Eye (tissue), 1 donor: ENCODE results near the gene ALKBH5.

ENCODE experiments used
- DNase-seq: peaks from one replicate; pipeline ENCODE4 v3.0.0-alpha.2; 2015

ALKBH5 gene

DNA sequence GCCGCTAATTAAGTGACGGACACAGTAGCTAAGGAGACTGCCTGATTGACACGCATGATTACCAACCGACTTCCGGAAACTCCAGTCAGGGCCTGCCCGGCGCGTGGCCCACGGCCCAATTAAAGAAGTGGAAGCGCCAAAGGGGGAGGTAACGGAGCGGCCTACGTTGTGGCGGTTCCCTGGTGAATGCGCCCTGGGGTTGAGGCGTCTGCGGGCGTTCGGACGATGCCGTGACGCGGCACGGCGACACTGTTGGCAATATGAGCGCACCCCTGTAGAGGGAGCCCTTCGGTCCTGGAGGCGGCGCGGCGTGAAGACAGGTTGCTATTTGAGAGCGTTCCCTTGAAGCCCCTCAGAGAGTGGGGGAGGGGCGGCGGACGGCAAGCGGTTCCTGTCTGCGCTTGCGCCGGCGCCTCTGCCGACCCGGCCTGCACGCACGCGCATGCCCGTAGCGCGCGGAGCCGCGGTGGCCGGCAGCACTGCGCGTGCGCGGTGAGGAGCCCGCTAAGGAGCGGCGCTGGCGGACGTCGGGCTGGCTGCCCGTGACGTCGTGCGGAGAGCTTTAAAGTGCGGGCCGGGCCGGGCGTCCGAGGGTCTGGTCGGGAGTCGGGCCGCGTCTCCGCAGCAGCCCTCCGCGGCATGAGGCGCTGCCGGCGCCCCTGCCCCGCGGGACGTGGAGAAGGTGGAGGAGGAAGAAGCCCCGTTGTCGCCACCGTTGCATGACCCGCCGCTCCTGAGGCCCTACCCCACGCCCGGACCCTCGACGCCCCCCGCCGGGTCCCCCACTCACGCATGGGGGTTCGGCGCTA lies at the start of gene ALKBH5:
ALKBH5 (plus strand) TSS at position 495 of the 809 bp plus-strand sequence. CDS start 416 bp downstream, outside the sequence.
- DNase-seq = peak; percentile 99

DNA sequence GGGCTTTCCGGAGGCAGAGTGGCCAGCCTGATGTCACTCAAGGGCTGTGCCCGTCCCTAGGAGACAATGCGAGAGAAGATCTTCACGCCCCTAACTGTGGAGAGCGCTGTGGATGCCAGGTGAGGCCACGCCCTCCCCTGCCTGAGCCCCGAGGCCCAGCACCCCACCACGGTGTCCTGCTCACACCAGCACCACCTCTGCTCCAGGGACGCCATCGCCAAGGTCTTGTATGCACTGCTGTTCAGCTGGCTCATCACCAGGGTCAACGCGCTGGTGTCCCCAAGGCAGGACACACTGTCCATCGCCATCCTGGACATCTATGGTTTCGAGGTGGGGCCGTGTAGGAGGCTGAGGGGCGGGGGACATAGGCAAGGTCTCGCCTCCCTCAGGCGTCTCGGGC lies 47.3 kb upstream of the ALKBH5 start:
- DNase-seq = no peak

DNA sequence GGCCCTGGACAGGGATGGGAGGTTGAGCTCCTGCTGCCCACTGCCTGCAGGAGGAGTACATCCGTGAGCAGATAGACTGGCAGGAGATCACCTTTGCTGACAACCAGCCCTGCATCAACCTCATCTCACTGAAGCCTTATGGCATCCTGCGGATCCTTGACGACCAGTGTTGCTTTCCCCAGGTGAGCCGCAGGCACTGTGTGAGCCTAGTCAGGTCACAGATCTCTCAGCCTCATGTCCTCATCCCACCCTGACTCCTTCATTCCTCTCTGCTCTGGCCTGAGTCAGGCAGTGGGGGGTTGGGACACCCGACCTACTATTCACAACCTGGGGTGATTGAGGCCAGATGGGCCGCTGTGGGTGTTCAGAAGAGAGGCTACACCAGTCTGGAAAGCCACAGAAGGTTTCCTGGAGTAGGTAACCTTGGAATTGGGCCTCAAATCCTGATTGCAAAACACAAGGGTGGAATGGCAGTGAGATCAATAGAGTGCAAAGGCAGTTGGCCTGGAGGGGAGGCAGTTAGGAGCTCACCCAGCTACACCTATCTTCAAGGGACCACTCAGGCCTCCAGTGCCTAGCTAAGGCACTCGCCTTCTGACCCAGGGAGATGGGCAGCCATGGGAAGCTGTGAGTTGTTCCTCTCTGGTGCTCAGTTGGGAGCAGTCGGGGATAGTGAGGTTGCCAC lies 45.4 kb upstream of the ALKBH5 start:
- DNase-seq = no peak

DNA sequence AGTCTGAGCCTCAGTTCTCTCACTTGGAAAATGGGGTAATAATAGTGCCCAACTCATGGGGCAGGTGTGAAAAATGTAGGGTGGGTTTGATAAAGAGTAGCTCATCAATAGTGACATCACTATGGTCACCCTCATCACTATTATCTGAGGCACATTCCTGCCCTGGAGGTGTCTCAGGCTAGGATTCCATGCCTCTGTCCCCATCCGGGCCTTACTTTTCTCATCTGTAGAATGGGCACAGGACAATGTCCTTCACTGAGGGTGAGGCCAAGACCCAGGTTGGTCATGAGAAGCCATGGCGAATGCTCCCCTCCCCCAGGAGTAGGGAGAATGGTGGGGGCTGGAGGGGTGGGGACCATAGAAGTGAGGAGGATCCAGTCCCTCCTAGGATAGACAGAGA lies 44.5 kb upstream of the ALKBH5 start:
- no peak for DNase-seq

DNA sequence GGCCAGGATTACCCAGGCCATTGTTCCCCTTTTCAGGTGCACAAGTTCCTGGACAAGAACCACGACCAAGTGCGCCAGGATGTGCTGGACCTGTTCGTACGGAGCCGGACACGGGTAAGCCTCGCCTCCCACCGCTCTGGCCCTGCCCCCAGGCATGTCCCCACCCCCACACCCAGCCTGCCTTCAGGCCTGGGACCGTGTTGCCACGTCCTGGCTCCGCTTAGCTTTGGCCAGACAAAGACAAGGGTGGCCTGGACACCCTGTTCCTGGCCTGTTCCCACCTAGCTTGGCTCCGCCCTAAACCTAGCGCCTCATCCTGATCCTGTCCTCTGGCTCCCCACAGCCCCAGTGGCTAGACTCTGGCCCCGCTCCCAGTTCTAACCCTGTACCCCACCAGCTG lies 44.1 kb upstream of the ALKBH5 start:
- DNase-seq = no peak

DNA sequence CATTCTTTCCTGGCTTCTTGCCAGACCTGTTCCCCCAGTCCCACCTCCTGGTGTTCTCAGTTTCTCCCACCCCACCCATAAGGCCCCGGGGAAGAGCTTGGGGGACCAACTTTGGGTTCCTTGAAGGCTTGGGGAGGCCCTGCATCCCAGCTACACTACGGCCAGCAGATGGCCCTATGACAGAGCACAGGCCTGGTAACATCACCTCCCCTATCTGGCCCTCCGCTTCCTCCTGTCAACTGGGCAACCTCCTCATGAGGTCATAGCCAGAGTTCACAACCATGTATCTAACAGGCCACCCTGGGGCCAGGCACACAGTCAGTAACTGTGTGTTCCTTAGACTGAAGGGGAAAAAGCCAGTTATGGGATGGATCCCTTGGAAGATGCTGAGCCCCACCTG lies 43.7 kb upstream of the ALKBH5 start:
- no peak for DNase-seq

DNA sequence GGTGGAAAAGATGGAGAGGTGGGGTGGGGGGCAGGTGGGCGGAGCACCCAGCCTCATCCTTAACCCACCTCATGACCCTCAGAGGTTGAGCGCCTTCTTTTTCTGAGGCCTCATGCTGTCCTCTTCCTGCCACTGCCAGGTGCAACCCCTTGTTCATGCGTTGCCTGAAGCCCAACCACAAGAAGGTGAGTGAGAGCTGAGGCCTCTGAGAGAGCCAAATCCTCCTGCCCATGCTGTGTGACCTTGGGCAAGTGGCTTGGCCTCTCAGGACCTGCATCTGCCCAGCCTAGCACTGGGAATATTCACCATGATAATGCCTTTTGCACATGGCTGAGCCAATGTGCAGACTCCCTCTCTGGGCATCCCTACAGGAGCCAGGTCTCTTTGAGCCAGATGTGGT lies 43.0 kb upstream of the ALKBH5 start:
- no peak for DNase-seq

DNA sequence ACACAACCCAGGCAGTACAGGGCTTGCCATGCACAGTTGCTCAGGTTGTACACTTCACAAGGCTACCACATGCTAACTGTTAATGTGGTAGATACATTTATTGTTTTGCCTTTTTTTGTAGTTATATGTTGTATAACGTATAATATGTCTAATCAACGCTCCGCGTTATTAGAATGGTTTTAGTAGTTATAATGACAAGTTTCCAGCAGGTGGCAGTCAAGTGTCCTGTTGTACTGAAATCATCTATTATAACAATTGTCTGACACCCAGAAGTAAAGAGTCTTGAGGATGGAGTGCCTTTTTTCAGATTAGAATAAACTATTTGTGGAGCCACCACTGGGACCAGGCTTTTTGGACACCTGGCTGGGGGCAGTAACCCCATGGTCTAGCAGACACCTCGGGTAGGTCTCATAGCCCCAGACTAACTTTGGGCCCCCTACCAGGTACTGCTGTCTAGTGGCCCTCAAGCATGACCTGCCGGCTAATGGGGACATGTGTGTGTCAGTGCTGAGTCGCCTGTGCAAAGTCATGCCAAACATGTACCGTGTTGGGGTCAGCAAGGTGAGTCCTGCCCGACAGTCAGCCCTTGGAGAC lies 42.3 kb upstream of the ALKBH5 start:
- DNase-seq = peak; percentile 84

DNA sequence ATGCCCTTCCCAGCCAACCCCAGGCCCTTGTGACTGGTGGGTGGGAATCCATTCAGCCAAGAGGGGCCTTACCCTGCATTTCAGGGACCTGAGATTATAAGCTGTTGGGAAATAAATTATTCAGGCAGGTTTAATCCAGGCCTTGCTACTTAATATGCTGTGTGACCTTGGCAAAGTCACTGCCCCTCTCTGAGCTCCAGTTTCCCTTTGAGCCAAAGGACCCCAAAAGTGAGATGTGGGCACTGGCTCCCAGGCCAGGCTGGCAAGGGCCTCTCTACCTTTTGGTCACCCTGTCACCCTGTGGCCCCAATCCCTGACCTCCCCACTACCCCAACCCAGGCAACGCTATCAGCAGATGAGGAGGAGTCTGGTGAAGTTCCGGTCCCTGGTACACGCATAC lies 41.2 kb upstream of the ALKBH5 start:
- no peak for DNase-seq

DNA sequence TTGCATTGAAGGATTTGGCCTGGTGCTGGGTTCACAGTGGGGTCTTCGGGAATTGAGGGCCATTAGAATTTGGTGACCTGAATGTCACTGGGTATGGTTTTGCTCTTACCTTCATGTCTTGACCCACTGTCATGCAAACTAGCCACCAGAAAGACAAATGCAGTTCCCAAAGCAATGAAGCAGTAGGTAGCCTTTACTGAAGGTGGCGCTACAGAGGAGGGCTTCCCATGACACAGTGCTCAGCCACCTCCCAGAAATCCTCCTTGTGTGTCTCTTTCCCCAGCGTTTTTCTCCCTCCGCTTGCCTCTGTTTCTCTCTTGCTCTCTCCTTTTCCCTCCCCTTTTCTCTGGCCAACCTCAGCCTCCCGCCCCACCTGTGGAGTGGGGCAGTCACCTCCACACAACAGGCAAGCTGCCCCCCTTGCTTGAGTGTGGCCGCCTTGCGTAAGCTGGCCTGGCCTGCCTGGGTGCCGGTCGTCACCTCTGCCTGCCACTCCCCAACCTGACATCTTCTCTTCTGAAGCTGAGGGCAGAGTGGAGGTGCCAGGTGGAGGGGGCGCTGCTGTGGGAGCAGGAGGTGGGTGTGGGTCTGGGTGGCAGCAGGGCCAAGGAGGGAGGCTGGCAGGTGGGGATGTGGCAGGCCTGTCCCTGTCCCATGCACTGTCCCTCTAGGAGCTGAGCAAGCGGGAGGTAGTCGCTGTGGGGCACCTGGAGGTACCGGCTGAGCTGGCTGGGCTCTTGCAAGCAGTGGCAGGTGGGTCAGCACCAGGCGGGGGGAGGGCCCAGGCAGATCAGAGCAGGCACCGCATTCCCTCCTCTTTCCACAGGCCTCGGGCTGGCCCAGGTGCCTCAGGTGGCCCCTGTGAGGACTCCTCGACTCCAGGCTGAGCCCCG lies 40.3 kb upstream of the ALKBH5 start:
- DNase-seq = peak; percentile 16

DNA sequence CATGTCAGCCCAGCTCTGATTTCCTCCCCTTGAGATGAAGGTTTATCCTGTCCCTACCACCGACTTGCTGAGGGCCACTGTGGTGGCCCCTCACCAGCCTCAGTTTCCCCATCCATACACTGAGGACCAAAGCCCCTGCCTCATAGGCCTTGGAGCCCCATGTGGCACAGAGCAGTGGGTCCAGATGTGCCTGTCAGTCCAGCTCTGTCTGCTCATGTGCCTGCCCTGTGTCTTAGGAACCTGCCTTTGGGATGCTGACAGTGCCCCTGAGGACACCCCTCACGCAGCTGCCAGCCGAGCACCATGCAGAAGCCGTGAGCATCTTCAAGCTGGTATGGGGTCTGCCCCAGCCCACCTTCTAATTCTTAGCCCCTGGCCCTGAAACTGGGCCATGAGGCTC lies 39.4 kb upstream of the ALKBH5 start:
- DNase-seq = no peak

DNA sequence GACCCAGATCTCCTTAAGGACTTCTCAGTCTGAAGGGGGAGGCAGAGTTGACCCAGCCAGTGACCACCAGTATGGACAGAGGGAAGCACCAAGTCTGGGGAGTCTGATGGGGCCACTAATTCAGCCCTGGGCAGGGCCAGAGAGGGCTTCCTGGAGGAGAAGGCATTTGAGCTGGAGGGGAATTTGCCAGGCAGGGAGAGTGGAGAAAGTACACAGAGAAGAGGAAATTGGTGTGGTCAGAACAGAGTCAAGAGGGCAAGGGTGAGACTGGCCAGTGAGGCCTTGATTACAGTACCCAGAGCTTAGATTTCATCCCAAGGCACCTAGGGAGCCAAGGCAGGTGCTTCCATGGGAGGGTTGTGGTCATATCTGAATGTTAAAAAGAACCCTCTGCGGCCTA lies 38.8 kb upstream of the ALKBH5 start:
- DNase-seq = no peak

DNA sequence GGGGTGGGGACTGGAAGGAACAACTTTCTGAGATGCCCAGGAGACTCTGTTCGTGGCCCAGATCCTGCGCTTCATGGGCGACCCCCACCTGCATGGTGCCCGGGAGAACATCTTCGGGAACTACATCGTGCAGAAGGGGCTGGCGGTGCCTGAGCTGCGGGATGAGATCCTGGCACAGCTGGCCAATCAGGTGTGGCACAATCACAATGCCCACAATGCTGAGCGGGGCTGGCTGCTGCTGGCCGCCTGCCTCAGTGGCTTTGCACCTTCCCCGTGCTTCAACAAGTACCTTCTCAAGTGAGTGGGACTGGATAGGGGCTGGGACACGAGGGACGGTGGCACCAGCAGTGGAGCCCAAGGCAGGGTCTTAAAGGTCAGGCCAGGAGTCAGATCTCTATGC lies 37.8 kb upstream of the ALKBH5 start:
- no peak for DNase-seq

DNA sequence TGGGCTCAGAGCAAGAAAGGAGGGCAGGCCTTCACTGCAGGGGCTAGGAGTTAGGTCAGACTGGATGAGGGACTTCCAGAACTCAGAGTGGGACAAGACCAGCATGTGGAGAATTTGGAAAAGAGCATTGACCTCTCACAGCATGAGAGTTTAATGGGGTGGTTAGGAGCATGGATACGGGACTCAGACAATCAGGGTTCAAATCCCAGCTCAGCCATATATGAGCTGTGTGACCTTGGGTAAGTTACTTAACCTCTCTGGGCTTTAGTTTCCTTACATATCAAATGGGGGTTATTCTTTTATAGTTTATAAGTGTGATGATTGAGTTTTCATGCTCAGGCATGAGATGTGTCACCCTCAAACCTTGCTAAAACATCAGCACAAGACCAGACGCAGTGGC lies 37.4 kb upstream of the ALKBH5 start:
- DNase-seq = no peak

DNA sequence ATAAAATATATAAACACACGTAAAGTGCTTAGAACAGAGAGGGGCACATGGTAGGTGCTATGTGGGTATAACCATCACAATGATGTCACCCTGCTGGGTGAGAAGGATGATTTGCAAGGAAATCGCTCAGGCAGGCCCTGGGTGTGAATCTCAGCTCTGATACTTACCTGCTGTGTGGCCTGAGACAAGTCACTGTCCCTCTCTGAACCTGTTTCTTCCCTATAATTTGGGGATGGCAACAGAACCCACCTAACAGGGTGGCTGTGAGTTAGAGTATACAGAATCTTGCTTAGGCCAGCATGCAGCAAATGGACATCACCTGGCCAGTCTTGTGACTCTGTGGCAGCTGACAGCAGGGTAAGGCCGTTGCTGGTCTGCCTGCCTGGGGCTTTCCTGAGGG lies 36.6 kb upstream of the ALKBH5 start:
- DNase-seq = no peak

DNA sequence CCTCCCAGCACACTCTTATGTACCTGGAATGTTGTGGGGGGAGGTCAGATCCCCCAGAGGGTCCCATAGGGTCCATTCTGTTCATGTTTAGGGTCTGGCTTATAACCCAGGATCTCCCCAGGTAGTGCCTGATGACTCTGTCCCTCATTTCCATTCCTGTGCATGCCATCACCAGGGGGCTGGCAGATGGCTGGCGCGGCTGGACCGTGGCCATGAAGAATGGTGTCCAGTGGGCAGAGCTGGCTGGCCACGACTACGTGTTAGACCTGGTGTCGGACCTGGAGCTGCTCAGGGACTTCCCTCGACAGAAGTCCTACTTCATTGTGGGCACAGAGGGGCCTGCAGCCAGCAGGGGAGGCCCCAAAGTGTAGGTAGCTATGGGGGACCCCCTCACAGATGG lies 35.0 kb upstream of the ALKBH5 start:
- DNase-seq = no peak

DNA sequence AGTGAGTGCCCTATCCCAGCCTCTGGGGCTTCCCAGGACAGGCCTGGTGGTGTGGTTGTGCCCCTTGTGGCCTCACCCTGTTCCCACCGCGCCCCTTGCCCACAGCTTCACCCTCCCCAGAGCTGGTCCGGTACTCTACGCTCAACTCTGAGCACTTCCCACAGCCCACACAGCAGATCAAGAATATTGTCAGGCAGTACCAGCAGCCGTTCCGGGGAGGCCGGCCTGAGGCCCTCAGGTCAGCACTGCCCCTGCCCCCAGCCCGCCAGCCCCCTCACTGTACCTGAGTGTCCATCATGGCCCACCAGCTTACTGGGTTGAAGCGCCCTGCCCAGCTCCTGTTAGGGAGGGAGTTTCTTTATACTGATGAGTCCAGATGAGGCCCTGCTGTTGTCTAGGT lies 32.3 kb upstream of the ALKBH5 start:
- DNase-seq = no peak

DNA sequence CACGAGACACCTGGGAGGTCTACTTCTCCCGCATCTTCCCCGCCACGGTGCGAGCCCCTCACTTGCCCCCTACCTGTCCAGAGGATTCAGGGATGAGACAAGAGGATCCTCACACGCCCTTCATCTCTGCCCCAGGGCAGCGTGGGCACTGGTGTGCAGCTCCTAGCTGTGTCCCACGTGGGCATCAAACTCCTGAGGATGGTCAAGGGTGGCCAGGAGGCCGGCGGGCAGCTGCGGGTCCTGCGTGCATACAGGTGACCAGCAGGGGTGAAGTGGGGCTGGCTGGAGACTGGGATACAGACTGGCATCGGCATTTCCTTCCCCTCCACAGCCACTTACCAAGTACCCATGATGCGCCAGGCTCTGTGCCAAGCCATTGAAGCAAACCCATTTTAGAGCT lies 28.4 kb upstream of the ALKBH5 start:
- no peak for DNase-seq

DNA sequence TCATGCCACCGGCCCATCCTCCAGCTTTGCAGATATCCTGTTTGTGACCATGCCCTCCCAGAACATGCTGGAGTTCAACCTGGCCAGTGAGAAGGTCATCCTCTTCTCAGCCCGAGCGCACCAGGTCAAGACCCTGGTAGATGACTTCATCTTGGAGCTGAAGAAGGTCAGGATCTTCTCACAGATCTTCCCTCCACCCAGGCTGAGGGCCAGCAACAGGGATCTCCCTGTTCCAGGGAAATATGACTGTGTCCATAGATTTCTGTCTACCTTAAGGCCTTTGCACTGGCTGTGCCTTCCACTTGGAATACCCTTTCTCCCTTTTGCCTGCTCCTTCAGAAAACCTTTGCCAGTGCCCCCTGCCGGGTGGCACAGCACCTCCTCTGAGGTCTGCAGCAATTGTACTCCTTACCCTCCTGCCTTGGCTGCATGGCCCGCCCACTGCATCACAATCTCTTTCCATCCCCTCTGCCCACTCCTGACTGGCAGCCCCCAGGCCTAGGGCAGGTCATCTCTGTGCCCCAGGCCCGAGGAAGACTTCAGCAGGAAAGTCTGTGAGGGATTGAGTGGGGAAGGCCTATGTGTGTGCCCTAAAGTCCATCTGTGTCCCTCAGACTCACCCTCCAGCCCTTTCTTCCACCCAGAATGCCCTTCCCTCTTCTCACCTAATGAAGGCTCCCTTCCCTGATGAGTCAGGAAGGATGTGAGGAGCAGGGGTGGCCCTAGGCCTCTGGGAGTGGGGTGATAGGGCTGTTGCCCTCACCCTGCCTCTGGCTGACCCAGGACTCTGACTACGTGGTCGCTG lies 27.3 kb upstream of the ALKBH5 start:
- no peak for DNase-seq

DNA sequence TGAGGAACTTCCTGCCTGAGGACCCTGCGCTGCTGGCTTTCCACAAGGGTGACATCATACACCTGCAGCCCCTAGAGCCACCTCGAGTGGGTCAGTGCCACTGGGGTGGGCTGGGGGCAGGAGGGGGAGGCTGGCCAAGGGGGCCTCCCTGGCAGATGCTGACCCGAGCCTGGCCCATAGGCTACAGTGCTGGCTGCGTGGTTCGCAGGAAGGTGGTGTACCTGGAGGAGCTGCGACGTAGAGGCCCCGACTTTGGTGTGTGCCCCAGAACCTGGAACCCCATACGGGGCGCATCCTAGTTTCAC lies 26.7 kb upstream of the ALKBH5 start:
- no peak for DNase-seq

DNA sequence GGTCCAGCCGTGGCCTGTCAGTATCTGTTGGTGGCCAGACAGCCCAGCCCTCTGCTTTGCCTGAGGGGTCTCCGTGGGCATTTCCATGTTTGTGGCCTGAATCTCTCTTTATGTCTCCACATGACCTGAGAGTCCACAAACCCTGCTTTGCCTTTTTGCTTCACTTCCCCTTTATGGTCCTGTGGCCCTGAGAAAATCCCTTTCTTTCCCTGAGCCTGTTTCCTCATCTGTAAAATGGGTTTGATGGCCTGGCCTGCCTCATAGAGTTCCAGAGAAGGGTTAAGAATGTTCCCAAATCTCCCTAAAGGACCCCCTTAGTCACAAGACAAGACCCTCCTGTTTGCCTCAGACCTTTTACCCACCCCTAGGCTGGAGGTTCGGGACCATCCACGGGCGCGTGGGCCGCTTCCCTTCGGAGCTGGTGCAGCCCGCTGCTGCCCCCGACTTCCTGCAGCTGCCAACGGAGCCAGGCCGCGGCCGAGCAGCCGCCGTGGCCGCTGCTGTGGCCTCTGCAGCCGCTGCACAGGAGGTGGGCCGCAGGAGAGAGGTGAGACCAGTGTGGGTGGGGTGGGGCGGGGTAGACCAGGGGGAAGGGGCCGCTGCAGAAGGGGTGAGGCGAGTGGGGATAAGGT lies 26.2 kb upstream of the ALKBH5 start:
- no peak for DNase-seq

DNA sequence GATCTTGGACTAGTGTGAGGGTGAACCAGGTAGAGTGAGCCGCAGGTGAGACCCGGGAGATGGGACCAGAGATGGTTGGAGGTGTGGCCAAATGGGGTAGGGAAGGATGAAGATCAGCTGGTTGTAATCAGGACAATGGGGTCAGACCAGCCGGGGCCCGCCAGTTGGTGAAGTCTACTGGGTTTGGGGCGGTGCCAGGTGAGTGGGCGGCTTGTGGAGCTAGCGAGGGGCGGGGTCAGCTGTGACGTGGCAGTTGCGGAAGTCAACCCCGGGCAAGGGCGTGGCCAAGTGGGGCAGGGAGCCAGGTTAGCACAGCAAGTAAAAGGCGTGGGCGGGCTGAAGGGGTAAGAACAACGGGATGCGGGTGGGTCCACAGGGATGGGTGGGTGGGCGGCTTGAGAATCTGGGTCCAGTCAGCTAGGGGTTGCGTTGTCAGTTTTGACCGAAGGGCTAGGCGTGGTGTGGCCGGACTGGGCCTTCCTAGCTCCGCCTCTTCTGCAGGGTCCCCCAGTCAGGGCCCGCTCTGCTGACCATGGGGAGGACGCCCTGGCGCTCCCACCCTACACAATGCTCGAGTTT lies 25.5 kb upstream of the ALKBH5 start:
- peak; percentile 84 for DNase-seq
